Keratinocyte (primary cell): ENCODE results near the gene CTTN. TPM values are rescaled to one million over a fixed set of nuclear protein-coding genes. Genes with fewer than 3 reads are reported as not detected.

Experiments
- DNase-seq: peaks from one replicate; pipeline ENCODE4 v3.0.0-alpha.2; 2011; ENCODE audit warnings: low read depth, missing footprints, low spot score
- FAIRE-seq: peaks from 2 replicates; lab custom pipeline; 2011; peaks lifted over from hg19 to GRCh38; lab: Jason Lieb, UNC
- H2AFZ ChIP-seq: 2 replicates; pipeline ENCODE4 v1.6.0; 2012; ENCODE audit warnings: low read length, control low read depth, inconsistent platforms; ENCODE audit not compliant: control insufficient read depth
- H3K27ac ChIP-seq: 2 replicates; pipeline ENCODE4 v1.5.1; 2011; ENCODE audit warnings: low read length; ENCODE audit not compliant: control insufficient read depth, insufficient read depth
- H3K27me3 ChIP-seq: 3 replicates; pipeline ENCODE4 v1.6.0; 2011; ENCODE audit warnings: low read length; ENCODE audit not compliant: control insufficient read depth, insufficient read depth; ENCODE audit errors: extremely low read depth
- H3K36me3 ChIP-seq, 2 experiments: 2 replicates in 1 of 2; 3 replicates in 1 of 2; pipeline ENCODE4 v1.5.1; 2011; ENCODE audit warnings: low read length in 2 of 2, mild to moderate bottlenecking in 1 of 2; ENCODE audit not compliant: control insufficient read depth in 2 of 2, insufficient read depth in 2 of 2; ENCODE audit errors: extremely low read depth in 1 of 2
- H3K4me1 ChIP-seq: 3 replicates; pipeline ENCODE4 v1.5.1; 2011; ENCODE audit warnings: low read length; ENCODE audit not compliant: control insufficient read depth, insufficient read depth; ENCODE audit errors: extremely low read depth
- H3K4me2 ChIP-seq: 3 replicates; pipeline ENCODE4 v1.6.0; 2011; ENCODE audit warnings: low read depth, low read length; ENCODE audit not compliant: control insufficient read depth, insufficient read depth; ENCODE audit errors: extremely low read depth
- H3K4me3 ChIP-seq, 3 experiments: fragments of 200-600 bp in 1 of 3; sonication (generic) in 1 of 3; 2 replicates in 2 of 3; 3 replicates in 1 of 3; pipeline ENCODE4 v1.5.1; 2011 to 2016; ENCODE audit warnings: low read length in 3 of 3, mild to moderate bottlenecking in 3 of 3, control low read depth in 2 of 3, inconsistent platforms in 1 of 3, low read depth in 1 of 3, mixed read lengths in 1 of 3, mixed run types in 1 of 3, moderate library complexity in 1 of 3; ENCODE audit not compliant: control insufficient read depth in 2 of 3, insufficient read depth in 2 of 3; ENCODE audit errors: extremely low read depth in 1 of 3
- H3K79me2 ChIP-seq: 2 replicates; pipeline ENCODE4 v1.6.0; 2012; ENCODE audit warnings: low read length; ENCODE audit not compliant: control insufficient read depth, insufficient read depth
- H3K9ac ChIP-seq: 3 replicates; pipeline ENCODE4 v1.6.0; 2011; ENCODE audit warnings: low read length; ENCODE audit not compliant: control insufficient read depth, insufficient read depth; ENCODE audit errors: extremely low read depth
- H3K9me1 ChIP-seq: 3 replicates; pipeline ENCODE4 v1.6.0; 2011; ENCODE audit warnings: low read length; ENCODE audit not compliant: control insufficient read depth, insufficient read depth; ENCODE audit errors: extremely low read depth
- H3K9me3 ChIP-seq: 2 replicates; pipeline ENCODE4 v1.5.1; 2012; ENCODE audit warnings: low read depth, low read length; ENCODE audit not compliant: control insufficient read depth
- H4K20me1 ChIP-seq: 3 replicates; pipeline ENCODE4 v1.6.0; 2011; ENCODE audit warnings: low read length; ENCODE audit not compliant: control insufficient read depth, insufficient read depth; ENCODE audit errors: extremely low read depth
- EZH2 ChIP-seq: IDR thresholded peaks from one replicate; pipeline ENCODE4 v1.6.1; 2012; ENCODE audit warnings: inconsistent platforms, mild to moderate bottlenecking, low read length, moderate library complexity
- dilution Hi-C: fragments of 300-500 bp; cut with MboI; formaldehyde crosslinking; loops from one replicate; pipeline ENCODE4 v1.7.0; 2020; ENCODE audit warnings: low sequenced_read_pairs; ENCODE audit not compliant: extremely low pct_ligation_motif_present
- polyA plus RNA-seq, 5 experiments: library from polyadenylated mRNA; depleted of rRNA in 3 of 5; stranded (reverse) in 3 of 5; stranded (forward) in 1 of 5; unstranded in 1 of 5; fragments of >200 nt; gene quantifications; 1 replicate in 1 of 5; 2 replicates in 3 of 5; 3 replicates in 1 of 5; pipeline versions ENCODE4 v1.2.1 to v1.2.3, GENCODE V29; 2011 to 2012; ENCODE audit warnings: missing spikeins in 2 of 5, low read depth in 1 of 5, low replicate concordance in 1 of 5
- TF ChIP-seq, protein P1 (sequence below), 3 experiments: IDR thresholded peaks in 1 of 3; conservative IDR thresholded peaks in 1 of 3; optimal IDR thresholded peaks in 1 of 3; 2 replicates in 2 of 3; 3 replicates in 1 of 3; pipeline versions ENCODE3 to v1.5.1; 2011; ENCODE audit warnings: low read length in 3 of 3, mild to moderate bottlenecking in 3 of 3, moderate library complexity in 2 of 3, control low read depth in 1 of 3, inconsistent platforms in 1 of 3; ENCODE audit not compliant: insufficient read depth in 2 of 3; ENCODE audit errors: extremely low read depth in 1 of 3

Gene CTTN
- polyA plus RNA-seq, 1 donor (not counting 4 experiments of a cell fraction or from before 2014, with no cell fraction given), result 184 TPM

DNA sequence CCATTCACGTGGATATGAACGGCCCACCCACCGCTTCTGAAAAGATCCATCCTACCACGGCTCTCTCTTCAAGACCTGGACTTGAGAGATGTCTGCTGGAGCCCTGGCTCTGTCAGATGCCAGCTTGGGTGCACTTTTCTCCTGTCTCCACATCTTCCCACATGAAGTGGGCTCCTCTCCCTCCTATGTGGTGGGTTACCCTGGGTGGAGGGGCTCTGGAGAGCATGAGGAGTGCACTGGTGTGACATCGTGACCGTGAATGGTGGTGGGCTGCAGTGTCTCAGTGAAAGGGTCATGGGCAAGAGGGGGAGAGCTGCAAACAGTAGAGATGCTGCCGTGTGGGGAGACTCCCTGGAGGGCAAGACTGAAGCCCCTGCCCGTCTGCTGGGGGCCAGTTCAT is 76.4 kb downstream of the CTTN start:
- dilution Hi-C loops, result no loop called here
- Histone ChIP-seq H3K4me2 (no peak overlapping the region), H3K36me3 (no peaks in the 10 kb centered on the region), H3K9me3 (no peaks in the 10 kb centered on the region), H3K27me3 (no peaks in the 10 kb centered on the region), H3K9me1 (no peaks in the 10 kb centered on the region), H4K20me1 (no peaks in the 10 kb centered on the region), H3K4me3 (no peak overlapping the region), H2AFZ (no peak overlapping the region), H3K79me2 (no peaks in the 10 kb centered on the region), H3K9ac (no peak overlapping the region), H3K4me1 (no peaks in the 10 kb centered on the region), H3K27ac (no peak overlapping the region)
- TF ChIP-seq, protein P1, sequence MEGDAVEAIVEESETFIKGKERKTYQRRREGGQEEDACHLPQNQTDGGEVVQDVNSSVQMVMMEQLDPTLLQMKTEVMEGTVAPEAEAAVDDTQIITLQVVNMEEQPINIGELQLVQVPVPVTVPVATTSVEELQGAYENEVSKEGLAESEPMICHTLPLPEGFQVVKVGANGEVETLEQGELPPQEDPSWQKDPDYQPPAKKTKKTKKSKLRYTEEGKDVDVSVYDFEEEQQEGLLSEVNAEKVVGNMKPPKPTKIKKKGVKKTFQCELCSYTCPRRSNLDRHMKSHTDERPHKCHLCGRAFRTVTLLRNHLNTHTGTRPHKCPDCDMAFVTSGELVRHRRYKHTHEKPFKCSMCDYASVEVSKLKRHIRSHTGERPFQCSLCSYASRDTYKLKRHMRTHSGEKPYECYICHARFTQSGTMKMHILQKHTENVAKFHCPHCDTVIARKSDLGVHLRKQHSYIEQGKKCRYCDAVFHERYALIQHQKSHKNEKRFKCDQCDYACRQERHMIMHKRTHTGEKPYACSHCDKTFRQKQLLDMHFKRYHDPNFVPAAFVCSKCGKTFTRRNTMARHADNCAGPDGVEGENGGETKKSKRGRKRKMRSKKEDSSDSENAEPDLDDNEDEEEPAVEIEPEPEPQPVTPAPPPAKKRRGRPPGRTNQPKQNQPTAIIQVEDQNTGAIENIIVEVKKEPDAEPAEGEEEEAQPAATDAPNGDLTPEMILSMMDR (optimal IDR thresholded peaks at IDR 0.05 in 1 of 3, IDR thresholded peaks at IDR 0.05 in 1 of 3, conservative IDR thresholded peaks at IDR 0.05 in 1 of 3; ENCODE audit: extremely low read depth in 1 of 3, insufficient read depth in 2 of 3, low read length in 3 of 3), result no peak
- TF ChIP-seq EZH2, result no peak
- FAIRE-seq (no peak), DNase-seq (no peak)

GRCh38 chr11:70476669-70477068 is 78.3 kb downstream of the CTTN start:
- Histone ChIP-seq H3K9me3 (no peaks in the 10 kb centered on the region), H4K20me1 (no peaks in the 10 kb centered on the region), H3K4me2 (no peak overlapping the region), H3K4me1 (no peaks in the 10 kb centered on the region), H3K9ac (no peak overlapping the region), H3K27ac (no peak overlapping the region), H3K79me2 (no peaks in the 10 kb centered on the region), H3K9me1 (no peaks in the 10 kb centered on the region), H3K27me3 (no peaks in the 10 kb centered on the region), H3K4me3 (no peak overlapping the region), H3K36me3 (no peaks in the 10 kb centered on the region), H2AFZ (no peak overlapping the region)
- FAIRE-seq (no peak), DNase-seq (no peak)
- TF ChIP-seq EZH2, result no peak
- TF ChIP-seq, protein P1 (optimal IDR thresholded peaks at IDR 0.05 in 1 of 3, IDR thresholded peaks at IDR 0.05 in 1 of 3, conservative IDR thresholded peaks at IDR 0.05 in 1 of 3; ENCODE audit: extremely low read depth in 1 of 3, insufficient read depth in 2 of 3, low read length in 3 of 3), result no peak
- dilution Hi-C loops, result no loop called here
